Upper lobe of right lung (tissue), 1 donor: ENCODE data around the gene CCDC71. TPM values are rescaled to one million over a fixed set of nuclear protein-coding genes. Genes with fewer than 3 reads are reported as not detected.
A peak's percentile ranks its signal among the peaks of the same experiment; 100 is the strongest.

ENCODE experiments used
- ATAC-seq: fragments of 200-7000 bp; cut with Tn5 transposase; one replicate; pipeline ENCODE4 v1.9.1; 2020; ENCODE audit warnings: mild to moderate bottlenecking, moderate library complexity
- DNase-seq: peaks from one replicate; pipeline ENCODE4 v3.0.0-alpha.2; 2020
- H3K27ac ChIP-seq: fragments of 200-600 bp; one replicate; pipeline ENCODE4 v1.8.0; 2022
- H3K27me3 ChIP-seq: fragments of 200-600 bp; one replicate; pipeline ENCODE4 v1.8.0; 2022; ENCODE audit warnings: mild to moderate bottlenecking
- H3K36me3 ChIP-seq: fragments of 200-600 bp; one replicate; pipeline ENCODE4 v1.8.0; 2022
- H3K4me1 ChIP-seq: fragments of 200-600 bp; one replicate; pipeline ENCODE4 v1.8.0; 2022
- H3K4me3 ChIP-seq: fragments of 200-600 bp; one replicate; pipeline ENCODE4 v1.8.0; 2022; ENCODE audit warnings: mild to moderate bottlenecking
- H3K9me3 ChIP-seq: fragments of 200-600 bp; one replicate; pipeline ENCODE4 v1.8.0; 2022
- CTCF ChIP-seq: fragments of 200-600 bp; IDR thresholded peaks from one replicate; pipeline ENCODE4 v1.8.0; 2022; ENCODE audit warnings: antibody characterized with exemption
- intact Hi-C: fragments of 100-400 bp; cut with DNase I; formaldehyde crosslinking; loops from one replicate; pipeline ENCODE4 v1.11.0; 2022
- total RNA-seq: library from RNA; stranded (reverse); fragmentation: NEBNext Ultra II Directional; extraction: Animal tissue kit (Norgen Biotek cat#: 25700); gene quantifications from one replicate; pipeline ENCODE4 v1.2.1, GENCODE V29; 2021
- donor health status: DM: no; HTN: yes; CAD: no; lungs with severe emphysema.

CCDC71 gene
- total RNA-seq, 1 donor from 2014 or later: 22.1 TPM

DNA sequence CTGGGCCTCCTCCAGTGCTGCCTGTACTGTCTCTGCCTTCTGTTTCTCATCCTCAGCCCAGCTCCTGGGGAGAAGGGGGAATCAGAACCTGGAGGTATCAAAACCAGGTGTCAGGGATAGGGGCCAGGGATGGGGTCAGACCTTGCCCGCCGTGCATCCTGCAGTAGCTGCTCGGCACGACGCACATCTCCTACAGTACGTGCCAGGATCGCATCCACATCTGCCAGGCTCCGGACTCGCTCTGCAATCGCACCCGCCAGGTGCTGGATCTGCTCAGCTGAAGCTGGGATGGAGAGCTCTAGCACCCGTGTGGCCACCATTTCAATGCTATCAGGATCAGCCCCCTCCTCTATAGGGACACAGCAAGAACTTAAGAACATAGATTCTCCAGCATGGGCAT lies 44.1 kb downstream of the CCDC71 start:
- Histone ChIP-seq H3K4me1 (peaks cover 17% of the 10 kb centered on the region), H3K36me3 (peaks cover 70% of the 10 kb centered on the region), H3K4me3 (no peak overlapping the region), H3K9me3 (no peaks in the 10 kb centered on the region), H3K27me3 (no peaks in the 10 kb centered on the region), H3K27ac (no peak overlapping the region)
- no peak for DNase-seq
- no peak for TF ChIP-seq CTCF
- intact Hi-C loops: no loop called here
- ATAC-seq: no peak

GRCh38 chr3:49121132-49121736 lies 44.9 kb downstream of the CCDC71 start:
- DNase-seq: no peak
- Histone ChIP-seq H3K9me3 (no peaks in the 10 kb centered on the region), H3K27me3 (no peaks in the 10 kb centered on the region), H3K36me3 (peaks cover 73% of the 10 kb centered on the region), H3K4me1 (peaks cover 17% of the 10 kb centered on the region), H3K4me3 (peak overlapping the region; percentile 75), H3K27ac (peak overlapping the region; percentile 87)
- intact Hi-C loops: no loop called here
- ATAC-seq: no peak
- no peak for TF ChIP-seq CTCF

- TF ChIP-seq CTCF: no peak
- H3K36me3 ChIP-seq: peaks cover 74% of the 10 kb centered on the region
- no peaks in the 10 kb centered on the region for H3K9me3 ChIP-seq
- H3K27me3 ChIP-seq: no peaks in the 10 kb centered on the region
- peak within 1 kb of the TSS; percentile 87 for H3K27ac ChIP-seq
- peak within 1 kb of the TSS; percentile 75 for H3K4me3 ChIP-seq
- peak; percentile 98 for DNase-seq
- peaks cover 17% of the 10 kb centered on the region for H3K4me1 ChIP-seq
- ATAC-seq: peak; percentile 93
- intact Hi-C loops: no loop called here
Observed at GRCh38 chr3:49120438-49121131, 45.5 kb downstream of the CCDC71 start, which contains the start of gene USP19. TSS of gene USP19 (minus strand) at chr3:49120823. CDS start at chr3:49119145, 1,678 bp downstream.

- DNase-seq (no peak), ATAC-seq (no peak)
- Histone ChIP-seq H3K9me3 (no peaks in the 10 kb centered on the region), H3K27me3 (no peaks in the 10 kb centered on the region), H3K36me3 (peaks cover 74% of the 10 kb centered on the region), H3K4me3 (peak overlapping the region; percentile 75), H3K4me1 (peaks cover 17% of the 10 kb centered on the region), H3K27ac (peak overlapping the region; percentile 87)
- TF ChIP-seq CTCF: no peak
- intact Hi-C loops: no loop called here
Observed at GRCh38 chr3:49120096-49120437, 46.1 kb downstream of the CCDC71 start.

GRCh38 chr3:49119439-49119838 lies 46.7 kb downstream of the CCDC71 start:
- Histone ChIP-seq H3K27me3 (no peaks in the 10 kb centered on the region), H3K36me3 (peaks cover 74% of the 10 kb centered on the region), H3K27ac (peak overlapping the region; percentile 87), H3K4me1 (peaks cover 17% of the 10 kb centered on the region), H3K9me3 (no peaks in the 10 kb centered on the region), H3K4me3 (peak overlapping the region; percentile 75)
- no peak for ATAC-seq
- no peak for TF ChIP-seq CTCF
- DNase-seq: no peak
- intact Hi-C loops: no loop called here
